Fibroblast of the aortic adventitia (primary cell): ENCODE data around the gene CSTB. TPM values are rescaled to one million over a fixed set of nuclear protein-coding genes. Genes with fewer than 3 reads are reported as not detected.

ENCODE experiments used
- DNase-seq: peaks from one replicate; pipeline ENCODE4 v3.0.0-alpha.2; 2010; ENCODE audit warnings: low read depth
- H3K4me3 ChIP-seq: 2 replicates; pipeline ENCODE4 v1.5.1; 2011; ENCODE audit warnings: low read depth, mild to moderate bottlenecking, control low read depth, low read length, moderate library complexity
- total RNA-seq: library from RNA; depleted of rRNA; stranded (reverse); fragments of >200 nt; gene quantifications from 2 replicates; pipeline ENCODE4 v1.2.3, GENCODE V29; 2012; ENCODE audit warnings: low replicate concordance
- TF ChIP-seq, protein P1 (sequence below): IDR thresholded peaks from 2 replicates; pipeline ENCODE4 v1.5.1; 2011; ENCODE audit warnings: mild to moderate bottlenecking, low read length, control low read depth, inconsistent platforms; ENCODE audit not compliant: insufficient read depth

Gene CSTB
- total RNA-seq, 1 donor, result 32.2 TPM

DNA sequence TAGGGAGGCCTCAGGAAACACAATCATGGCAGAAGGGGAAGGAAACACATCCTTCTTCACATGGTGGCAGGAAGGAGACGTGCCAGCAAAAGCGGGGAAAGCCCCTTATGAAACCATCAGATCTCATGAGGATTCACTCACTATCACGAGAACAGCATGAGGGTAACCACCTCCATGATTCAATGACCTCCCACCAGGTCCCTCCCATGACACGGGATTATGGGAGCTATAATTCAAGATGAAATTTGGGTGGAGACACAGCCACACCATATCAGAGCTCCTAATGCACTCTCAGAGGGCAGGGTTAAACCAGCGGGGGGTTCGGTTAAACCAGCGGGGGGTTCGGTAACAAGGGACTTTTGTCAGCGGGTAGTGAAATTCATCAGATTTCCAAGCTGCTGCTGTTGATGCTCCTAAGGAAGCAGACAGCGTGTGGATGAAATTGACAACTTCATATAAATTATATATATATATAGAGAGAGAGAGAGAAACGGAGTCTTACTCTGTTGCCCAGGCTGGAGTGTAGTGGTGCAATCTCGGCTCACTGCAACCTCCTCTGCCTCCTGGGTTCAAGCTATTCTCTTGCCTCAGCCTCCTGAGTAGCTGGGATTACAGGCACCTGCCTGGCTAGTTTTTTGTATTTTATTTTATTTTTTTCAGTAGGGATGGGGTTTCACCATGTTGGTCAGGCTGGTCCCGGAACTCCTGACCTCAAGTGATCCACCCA, 4.2 kb downstream of the CSTB start:
- TF ChIP-seq, protein P1, sequence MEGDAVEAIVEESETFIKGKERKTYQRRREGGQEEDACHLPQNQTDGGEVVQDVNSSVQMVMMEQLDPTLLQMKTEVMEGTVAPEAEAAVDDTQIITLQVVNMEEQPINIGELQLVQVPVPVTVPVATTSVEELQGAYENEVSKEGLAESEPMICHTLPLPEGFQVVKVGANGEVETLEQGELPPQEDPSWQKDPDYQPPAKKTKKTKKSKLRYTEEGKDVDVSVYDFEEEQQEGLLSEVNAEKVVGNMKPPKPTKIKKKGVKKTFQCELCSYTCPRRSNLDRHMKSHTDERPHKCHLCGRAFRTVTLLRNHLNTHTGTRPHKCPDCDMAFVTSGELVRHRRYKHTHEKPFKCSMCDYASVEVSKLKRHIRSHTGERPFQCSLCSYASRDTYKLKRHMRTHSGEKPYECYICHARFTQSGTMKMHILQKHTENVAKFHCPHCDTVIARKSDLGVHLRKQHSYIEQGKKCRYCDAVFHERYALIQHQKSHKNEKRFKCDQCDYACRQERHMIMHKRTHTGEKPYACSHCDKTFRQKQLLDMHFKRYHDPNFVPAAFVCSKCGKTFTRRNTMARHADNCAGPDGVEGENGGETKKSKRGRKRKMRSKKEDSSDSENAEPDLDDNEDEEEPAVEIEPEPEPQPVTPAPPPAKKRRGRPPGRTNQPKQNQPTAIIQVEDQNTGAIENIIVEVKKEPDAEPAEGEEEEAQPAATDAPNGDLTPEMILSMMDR, result no peak
- DNase-seq, result peak; percentile 22
- H3K4me3 ChIP-seq, result no peak overlapping the region

DNA sequence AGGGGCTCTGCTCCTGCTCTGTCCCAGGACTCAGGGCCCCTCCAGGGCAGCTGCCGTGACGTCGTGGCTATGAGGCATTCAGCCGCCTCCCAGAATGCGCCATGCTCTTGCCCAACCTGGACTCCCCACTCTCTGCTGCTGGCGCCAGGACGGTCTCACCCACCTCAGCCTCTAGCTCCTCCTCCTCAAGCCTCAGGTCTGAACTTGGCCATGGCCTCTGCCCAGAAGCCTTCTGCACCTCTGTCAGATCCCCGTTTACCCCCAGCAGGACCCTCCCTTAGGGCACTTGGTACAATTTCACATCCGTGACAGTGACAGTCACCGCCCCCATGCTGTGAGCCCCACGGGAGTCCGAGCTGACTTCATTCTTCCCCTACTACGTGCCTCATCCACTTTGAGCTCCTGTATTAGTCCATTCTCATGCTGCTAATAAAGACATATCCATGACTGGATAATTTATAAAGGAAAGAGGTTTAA, 4.9 kb downstream of the CSTB start:
- TF ChIP-seq, protein P1, result no peak
- no peak overlapping the region for H3K4me3 ChIP-seq
- no peak for DNase-seq

DNA sequence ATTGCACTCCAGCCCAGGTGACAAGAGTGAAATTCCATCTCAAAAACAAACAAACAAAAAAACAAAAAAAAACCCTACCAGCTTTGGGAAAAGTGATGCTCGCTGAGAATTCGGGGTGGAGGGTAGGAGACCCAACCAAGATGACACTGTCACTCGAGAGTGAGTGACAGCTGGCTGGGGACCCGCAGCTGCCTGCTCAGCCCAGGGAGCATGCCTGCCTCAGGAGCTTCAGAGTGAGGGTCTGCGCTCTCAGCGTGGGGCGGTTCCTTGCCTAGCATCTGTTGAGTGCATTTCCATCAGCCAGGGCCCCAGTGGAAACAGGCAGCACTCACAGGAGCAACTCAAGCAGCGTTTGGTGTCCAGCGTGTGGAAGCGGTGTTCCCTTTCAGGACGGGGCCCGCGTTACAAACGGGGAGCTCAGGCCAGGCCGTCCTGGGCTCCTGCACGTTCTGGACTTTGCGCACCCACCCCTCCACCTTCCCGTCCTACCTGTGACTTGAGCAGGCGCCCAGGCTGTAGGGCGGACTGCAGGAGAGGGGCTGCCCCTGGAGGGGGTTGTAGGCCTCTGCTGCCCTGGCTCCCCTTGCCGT, 5.9 kb downstream of the CSTB start:
- TF ChIP-seq, protein P1, result no peak
- DNase-seq, result no peak
- no peak overlapping the region for H3K4me3 ChIP-seq

DNA sequence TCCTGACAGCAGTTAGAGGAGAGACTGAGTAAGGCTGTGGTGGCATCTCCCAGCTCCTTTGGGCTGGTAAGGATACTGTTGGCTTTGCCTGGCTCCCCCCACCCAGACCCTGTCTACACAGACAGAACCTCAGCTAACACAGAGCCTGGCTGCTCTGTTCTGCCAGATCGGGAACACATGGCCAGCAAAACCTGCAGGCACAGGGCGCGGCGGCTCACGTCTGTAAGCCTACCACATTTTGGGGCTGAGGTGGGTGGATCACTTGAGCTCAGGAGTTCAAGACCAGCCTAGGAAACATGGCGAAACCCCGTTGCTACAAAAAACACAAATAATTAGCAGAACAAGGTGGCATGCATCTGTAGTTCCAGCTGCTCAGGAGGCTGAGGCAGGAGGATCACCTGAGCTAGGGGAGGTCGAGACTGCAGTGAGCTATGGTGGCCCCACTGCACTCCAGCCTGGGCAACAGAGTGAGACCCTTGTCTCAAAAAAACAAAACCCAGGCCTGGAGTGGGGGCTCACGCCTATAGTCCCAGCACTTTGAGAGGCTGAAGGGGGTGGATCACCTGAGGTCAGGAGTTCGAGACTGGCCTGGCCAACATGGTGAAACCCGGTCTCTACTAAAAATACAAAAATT, 6.7 kb downstream of the CSTB start:
- TF ChIP-seq, protein P1, result no peak
- no peak for DNase-seq
- no peak overlapping the region for H3K4me3 ChIP-seq

DNA sequence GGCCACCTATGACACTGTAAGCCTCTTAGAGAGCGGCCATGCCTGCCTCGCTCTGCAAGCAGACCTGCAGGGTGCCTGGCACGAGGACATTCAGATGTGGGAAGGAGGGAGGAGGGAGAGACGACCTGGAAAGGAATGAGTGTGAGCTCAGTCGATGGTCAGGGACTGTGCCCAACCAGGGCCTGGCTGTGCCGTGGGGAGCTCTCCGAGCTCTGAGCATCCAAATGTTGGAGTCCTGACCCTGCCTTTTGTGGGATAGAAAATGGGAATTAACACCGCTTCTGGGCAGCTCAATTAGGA, 7.3 kb downstream of the CSTB start:
- no peak overlapping the region for H3K4me3 ChIP-seq
- TF ChIP-seq, protein P1, result no peak
- no peak for DNase-seq

DNA sequence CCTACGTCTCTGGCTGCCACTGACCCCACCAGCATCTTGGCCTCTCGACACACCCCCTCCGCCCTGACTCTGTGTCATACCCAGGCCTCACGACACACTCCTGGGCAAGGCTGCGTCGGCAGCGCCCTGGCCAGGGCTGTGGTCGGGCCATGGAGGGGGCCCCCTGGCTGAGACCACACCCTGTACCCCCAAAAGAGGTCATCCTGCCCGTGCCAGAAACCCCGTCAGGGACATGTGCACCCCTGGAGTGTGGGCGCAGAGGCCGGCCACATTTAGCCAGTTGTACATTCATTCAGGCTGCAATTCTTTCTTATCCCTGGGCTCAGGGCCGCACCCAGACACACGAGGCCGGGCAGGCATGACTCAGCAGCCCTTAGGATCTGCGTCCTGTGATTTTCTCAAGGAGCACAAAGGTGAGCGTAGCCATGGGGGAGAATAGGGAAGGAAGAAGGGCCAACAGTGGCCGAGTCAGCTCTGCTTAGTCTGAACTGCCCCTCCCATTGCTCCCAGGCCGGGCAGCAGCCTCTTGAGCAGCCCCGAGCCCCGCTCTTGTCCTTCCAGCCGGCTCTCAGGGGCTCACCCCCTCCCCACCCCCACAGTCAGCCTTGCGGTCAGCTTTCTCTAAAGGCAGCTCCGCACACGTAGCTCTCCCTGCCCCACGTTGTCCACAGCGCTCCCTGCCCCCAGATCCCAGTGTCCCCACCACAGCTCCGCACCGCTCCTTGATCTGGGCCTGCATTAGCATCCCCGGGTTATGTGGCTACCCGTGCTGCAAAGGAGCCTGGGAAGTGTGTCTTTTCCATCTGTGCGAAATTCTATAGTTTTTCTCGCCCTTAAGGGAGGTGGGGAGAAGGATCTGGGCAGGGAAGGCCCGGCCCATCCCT, 7.9 kb downstream of the CSTB start:
- DNase-seq, result peak; percentile 86
- no peak overlapping the region for H3K4me3 ChIP-seq
- TF ChIP-seq, protein P1, result no peak
